NK-92 (cell line): ENCODE data around the gene DUSP2.
"Not testable (repeated sequence)": the region's sequence is repeated elsewhere in the genome, so short reads cannot be mapped to it uniquely, and the experiment has no call there.

ENCODE experiments used
- DNase-seq: peaks from one replicate; lab custom pipeline; 2025; ENCODE audit not compliant: unreplicated experiment; lab: John Stamatoyannopoulos, UW

Gene DUSP2

DNA sequence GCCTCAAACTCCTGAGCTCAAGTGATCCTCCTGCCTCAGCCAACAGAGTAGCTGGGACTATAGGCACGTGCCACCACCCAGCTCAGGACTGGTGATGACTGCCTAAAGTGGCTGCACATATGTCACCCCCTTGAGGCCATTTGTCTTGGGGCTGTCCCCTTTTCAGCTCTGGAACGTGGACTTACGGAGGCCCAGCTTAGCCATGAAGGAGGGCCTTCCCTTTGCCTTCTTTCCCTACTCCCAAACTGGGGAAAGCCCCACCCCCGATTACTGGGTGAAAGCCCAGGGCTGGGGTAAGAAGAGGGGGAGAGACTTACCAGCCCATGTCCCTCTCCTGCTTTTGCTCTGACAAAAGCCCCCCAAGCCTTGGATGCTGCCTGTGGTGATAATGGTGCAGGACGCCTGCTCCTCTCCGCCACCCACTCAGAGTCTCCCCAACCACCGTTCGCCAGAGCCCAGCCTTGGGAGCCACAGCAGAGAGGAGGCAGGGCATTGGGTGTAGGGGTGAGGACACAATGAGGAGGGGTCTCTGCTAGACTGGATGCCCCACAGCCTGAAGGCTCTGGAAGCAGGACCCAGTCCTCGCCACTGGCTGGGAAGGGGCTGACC, 2.5 kb upstream of the DUSP2 start:
- no peak for DNase-seq

GRCh38 chr2:96146881-96147592, 1.8 kb upstream of the DUSP2 start:
- DNase-seq, result no peak

GRCh38 chr2:96146153-96146880, 1.1 kb upstream of the DUSP2 start:
- DNase-seq, result no peak

- DNase-seq, result no peak
These were observed 560 bp upstream of the DUSP2 start for GRCh38 chr2:96145848-96146152.

GRCh38 chr2:96144481-96145035, 682 bp downstream of the DUSP2 start:
- DNase-seq, result no peak

DNA sequence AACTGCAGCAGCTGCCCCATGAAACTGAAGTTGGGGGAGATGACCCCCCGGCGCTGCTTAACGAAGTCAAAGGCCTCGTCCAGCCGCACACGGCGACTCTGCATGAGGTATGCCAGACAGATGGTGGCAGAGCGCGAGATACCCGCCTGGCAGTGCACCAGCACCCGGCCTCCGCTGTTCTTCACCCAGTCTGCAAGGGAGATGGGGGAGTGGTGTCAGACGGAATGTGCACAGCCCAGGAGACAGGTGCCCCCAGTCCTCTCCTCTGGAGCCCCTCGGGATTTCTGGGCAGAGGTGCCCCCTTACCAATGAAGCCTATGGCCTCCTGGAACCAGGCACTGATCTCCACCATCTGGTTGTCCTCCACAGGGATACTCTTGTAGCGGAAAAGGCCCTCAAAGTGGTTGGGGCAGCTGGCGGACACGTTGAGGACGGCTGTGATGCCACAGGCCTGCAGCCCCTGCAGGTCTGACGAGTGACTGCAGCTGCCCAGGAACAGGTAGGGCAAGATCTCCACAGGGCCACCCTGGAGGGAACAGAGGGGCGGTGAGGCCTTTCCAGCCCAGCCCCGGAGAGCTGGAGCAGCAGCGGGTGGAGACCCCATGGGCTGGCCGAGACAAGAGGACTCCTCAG, 1.3 kb downstream of the DUSP2 start:
- no peak for DNase-seq

DNA sequence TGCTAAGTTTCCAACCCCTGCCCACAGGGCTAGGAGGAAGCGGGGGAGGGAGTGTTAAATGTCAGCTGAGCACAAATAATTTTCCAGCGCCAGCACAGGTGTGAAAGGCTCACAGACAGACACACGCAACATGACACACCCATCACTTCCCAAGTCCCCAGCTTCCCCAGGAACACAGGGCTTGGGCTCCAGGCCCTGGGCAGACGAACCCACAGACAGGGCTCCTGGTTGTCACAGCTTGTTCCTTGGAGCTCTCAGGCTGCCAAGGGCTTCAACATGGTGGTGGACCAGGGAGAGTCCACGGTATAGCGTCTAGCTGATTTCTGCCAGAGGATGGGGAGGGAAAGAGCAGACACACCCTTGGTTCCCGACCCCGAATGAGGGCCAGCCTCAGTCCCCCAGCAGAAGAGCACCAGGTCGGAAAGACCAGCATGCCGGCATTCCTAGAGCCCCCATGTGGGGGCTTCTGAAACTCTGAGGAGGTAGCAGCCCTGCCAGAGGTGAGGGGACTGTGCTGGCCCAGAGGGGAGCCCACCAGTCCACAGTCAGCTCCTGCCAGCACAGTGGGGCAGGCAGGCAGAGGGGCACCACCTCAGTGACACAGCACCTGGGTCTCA, 1.9 kb downstream of the DUSP2 start:
- no peak for DNase-seq

DNA sequence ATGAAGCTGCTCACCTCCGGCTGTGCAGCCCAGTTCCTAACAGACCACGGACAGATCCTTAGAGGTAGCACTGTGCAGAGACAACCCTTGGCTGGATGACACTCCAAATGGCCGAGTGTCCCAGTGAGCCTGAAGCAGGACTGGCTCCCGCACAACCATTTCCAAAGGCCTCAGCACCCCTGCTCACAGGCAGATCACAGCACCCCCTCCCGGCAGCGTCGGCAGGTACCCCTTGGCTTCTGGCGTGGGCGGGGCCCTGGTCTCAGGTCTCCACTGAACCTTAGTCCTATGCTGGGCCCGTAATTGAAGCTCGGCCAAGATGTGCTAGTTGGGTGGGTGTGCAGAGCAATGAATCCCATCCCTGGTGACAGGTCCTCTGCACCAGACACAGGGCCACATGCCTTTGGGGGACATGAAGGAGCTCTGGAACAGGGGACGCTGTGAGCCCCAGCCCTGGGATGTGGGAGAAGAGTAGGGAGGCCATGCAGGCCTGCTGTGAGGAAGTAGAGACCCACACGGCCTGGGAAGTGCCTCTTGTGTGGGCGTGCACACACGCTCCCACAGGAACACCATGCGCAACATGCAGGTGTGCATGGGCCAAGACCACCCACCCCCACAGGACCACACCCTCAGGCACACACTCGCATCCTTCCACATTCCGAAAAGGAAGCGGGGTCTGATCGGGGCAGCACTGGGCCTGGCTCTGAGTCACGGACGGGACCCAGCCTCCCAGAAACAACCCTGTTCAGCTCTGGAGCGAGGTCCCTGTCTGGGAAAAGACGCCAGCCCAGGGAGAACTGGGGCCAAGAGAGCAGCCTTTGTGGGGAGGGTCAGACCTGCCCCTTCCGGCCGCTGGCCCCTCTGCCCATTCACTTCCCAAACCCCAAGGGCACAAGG, 2.8 kb downstream of the DUSP2 start:
- no peak for DNase-seq

GRCh38 chr2:96141624-96141967, 3.6 kb downstream of the DUSP2 start:
- not testable (repeated sequence) for DNase-seq

DNA sequence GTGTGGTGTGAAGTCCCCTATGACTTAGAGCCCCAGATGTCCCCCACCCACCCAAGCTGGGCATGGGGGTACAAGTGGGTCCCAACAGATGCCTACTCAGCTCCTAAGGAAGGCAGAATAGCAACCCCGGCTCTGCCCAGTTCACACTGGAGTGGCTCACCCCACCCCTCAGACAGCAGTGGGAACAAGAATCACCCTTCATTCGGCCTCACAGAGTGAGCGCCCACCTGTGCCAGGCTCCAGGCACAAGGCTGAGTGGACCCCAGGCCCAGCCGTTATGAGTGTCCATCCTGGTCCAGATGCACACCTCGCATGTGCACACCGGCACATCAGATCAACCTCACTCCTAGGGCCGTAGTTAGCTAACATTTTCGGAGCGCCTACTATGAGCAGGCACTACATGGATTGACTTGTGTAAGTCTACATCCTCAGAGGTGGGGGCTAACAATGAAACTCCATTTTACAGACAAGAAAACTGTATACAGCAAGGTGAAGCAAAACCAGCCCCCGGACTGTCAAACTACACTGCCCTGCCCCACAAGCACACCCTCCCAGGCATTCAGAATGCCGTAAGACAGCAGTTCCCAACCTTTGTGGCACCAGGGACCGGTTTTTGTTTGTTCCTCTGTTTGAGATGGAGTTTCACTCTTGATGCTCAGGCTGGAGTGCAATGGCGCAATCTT, 4.2 kb downstream of the DUSP2 start:
- no peak for DNase-seq

GRCh38 chr2:96139181-96139758, 6.0 kb downstream of the DUSP2 start:
- no peak for DNase-seq

GRCh38 chr2:96138179-96139145, 6.8 kb downstream of the DUSP2 start, which contains the start of gene ASTL:
Gene ASTL (minus strand): TSS chr2:96138502. CDS start chr2:96138436, 66 bp downstream.
- no peak for DNase-seq

DNA sequence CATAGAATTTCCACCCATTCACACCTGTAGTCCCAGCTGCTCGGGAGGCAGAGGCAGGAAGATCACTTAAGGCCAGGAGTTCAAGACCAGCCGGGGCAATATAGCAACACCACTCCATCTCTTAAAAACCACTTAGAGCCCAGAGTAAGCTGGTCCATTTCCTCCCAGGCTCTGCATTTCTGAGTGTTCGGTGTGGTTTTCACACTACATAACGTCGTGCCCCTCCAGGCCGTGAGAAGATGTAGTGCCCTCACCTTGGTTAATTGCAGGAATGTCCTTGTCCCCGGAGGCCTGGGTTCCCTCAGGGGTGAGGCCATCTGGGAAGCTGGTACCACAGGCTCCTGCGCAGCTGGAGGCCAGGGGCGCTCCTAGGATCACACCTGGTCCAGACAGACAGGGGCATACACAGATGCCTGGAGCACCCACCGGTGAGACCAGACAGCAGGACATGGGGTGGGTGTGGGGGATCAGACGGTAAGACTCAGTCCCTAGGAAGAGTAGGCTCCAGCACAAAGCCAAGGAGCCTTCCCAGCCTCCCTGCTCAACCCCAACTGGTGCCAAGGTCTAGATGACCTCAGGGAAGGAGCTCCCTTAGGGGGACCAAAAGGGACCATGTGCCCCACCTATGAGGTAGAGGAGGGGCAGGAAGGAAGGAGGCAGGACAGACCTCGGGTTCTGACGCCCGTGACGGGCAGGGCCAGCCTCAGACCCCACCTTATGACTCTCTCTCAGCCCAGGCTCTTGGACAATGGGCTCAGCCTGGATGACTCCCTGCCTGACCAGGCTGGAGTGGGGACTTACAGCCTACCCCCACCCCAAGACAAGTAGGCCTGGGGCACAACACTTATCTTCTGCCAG, 7.7 kb downstream of the DUSP2 start:
- no peak for DNase-seq

DNA sequence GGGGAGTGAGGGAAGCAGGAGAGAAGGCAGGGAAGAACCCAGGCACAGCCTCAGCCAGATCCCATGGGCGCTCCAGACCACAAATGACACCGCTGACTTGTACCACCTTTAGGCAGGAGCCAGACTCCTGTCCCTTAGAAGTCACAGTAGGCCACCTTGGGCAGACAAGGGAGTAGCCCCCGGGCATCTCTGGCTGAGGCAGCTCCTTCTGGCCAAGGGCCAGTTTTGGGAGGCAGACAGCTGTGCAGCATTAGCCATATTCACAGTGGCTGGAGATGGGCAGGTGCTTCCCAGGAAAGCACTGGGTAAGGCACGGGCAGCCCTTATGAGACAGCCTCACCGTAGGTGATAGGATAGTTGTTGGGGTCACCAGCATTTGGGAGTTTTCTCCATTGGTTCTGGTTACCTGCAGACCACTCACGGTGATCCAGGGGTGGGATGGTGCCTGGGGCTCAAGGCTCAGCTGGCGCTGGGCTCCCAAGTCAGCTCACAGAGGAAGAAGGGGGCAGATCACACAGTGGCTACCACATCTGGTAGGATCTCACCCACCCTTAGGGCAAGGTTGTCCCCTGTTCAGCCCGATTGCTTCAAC, 9.0 kb downstream of the DUSP2 start:
- no peak for DNase-seq

DNA sequence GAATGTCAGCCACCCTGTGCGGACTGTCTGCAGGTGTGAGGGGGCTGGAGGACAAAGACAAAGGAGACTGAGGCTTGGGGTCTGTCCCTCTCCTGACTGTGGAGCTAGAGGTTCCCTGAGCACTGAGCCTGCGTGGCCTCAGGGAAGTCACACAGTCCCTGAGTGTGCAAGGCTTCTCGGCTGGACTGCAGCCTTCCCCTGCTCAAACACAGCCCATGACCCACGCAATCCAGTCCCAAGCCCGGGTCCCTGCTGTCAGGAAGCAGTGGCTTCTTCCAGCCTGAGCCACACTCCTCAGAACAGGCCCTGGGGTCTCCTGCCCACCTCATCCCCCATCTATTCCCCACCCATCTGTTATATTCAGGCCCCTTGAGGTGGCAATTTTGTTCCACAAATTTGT, 9.6 kb downstream of the DUSP2 start:
- DNase-seq, result no peak

DNA sequence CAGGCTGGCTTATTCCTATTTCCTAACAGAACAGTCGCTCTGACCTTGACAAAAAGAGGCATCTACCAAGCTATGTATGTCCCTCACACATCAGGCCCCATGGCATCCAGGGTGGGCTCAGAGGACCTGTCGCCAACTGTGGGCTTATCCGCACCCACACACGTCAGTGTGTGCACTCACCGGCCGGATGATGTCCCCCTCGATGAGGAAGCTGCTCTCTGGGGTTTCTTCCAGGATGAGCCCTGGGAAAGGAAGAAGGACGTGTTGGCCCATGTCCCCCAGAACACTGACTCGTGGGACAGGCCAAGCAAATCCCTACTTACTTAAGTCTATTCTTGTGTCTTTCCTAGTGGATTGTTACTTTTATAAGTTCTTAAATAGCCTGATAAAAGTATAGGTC, 10.1 kb downstream of the DUSP2 start:
- DNase-seq, result no peak

DNA sequence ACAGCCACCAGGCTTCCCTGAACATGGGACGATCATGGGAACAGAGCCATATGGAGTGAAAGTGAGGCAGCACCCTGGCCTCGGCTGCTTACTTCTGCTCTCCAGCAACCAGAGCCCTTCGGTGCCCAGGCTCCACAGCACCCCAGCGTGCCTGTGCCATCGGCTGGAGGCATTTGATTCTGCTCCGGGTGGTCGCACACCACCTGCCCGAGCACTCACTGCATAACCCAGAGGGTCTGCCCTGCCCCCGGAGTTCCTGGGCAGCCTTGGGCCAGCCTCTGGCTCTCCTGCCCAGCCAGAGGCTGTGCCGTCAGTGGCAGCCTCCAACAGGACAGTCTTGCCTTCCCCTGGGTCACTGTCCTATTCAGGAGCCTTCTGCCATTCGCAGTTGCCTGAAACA, 10.8 kb downstream of the DUSP2 start:
- no peak for DNase-seq
